Astrocyte (in vitro differentiated cells and primary cell): Measurements from ENCODE around the gene KRT80. TPM values are rescaled to one million over a fixed set of nuclear protein-coding genes. Genes with fewer than 3 reads are reported as not detected.

ENCODE experiments used
- DNase-seq: peaks from one replicate; pipeline ENCODE4 v3.0.0-alpha.2; 2010; ENCODE audit warnings: low read depth
- FAIRE-seq: peaks from 2 replicates; lab custom pipeline; 2011; peaks lifted over from hg19 to GRCh38; lab: Jason Lieb, UNC
- H2AFZ ChIP-seq: 2 replicates; pipeline ENCODE4 v1.6.0; 2012; ENCODE audit warnings: low read depth, low read length, inconsistent platforms
- H3K27ac ChIP-seq: 2 replicates; pipeline ENCODE4 v1.5.1; 2011; ENCODE audit warnings: low read depth, low read length, inconsistent platforms
- H3K27me3 ChIP-seq: 2 replicates; pipeline ENCODE4 v1.6.0; 2011; ENCODE audit warnings: low read length, inconsistent platforms; ENCODE audit not compliant: insufficient read depth
- H3K36me3 ChIP-seq: 2 replicates; pipeline ENCODE4 v1.5.1; 2011; ENCODE audit warnings: low read length, inconsistent platforms; ENCODE audit not compliant: insufficient read depth
- H3K4me1 ChIP-seq: 2 replicates; pipeline ENCODE4 v1.5.1; 2011; ENCODE audit warnings: low read length, inconsistent platforms; ENCODE audit not compliant: insufficient read depth
- H3K4me2 ChIP-seq: 2 replicates; pipeline ENCODE4 v1.6.0; 2012; ENCODE audit warnings: low read length, inconsistent platforms
- H3K4me3 ChIP-seq: 2 replicates; pipeline ENCODE4 v1.5.1; 2011; ENCODE audit warnings: low read depth, mild to moderate bottlenecking, low read length, inconsistent platforms; ENCODE audit not compliant: insufficient read depth
- H3K79me2 ChIP-seq: 2 replicates; pipeline ENCODE4 v1.6.0; 2012; ENCODE audit warnings: mild to moderate bottlenecking, low read length, inconsistent platforms; ENCODE audit not compliant: insufficient read depth
- H3K9ac ChIP-seq: 2 replicates; pipeline ENCODE4 v1.6.0; 2012; ENCODE audit warnings: mild to moderate bottlenecking, low read length, inconsistent platforms
- H3K9me3 ChIP-seq: 2 replicates; pipeline ENCODE4 v1.5.1; 2012; ENCODE audit warnings: low read depth, mild to moderate bottlenecking, low read length, inconsistent platforms; ENCODE audit not compliant: insufficient read depth
- H4K20me1 ChIP-seq: 2 replicates; pipeline ENCODE4 v1.6.0; 2012; ENCODE audit warnings: low read length, inconsistent platforms; ENCODE audit not compliant: insufficient read depth
- H3K27ac Mint-ChIP-seq: one replicate; pipeline ENCODE4 v1.8.0; 2021; ENCODE audit warnings: mild to moderate bottlenecking, mixed read lengths; ENCODE audit not compliant: unreplicated experiment
- H3K27me3 Mint-ChIP-seq: one replicate; pipeline ENCODE4 v1.8.0; 2021; ENCODE audit warnings: low read depth, mixed read lengths; ENCODE audit not compliant: unreplicated experiment
- H3K36me3 Mint-ChIP-seq: one replicate; pipeline ENCODE4 v1.8.0; 2021; ENCODE audit warnings: low read depth, mixed read lengths; ENCODE audit not compliant: unreplicated experiment
- H3K4me1 Mint-ChIP-seq: one replicate; pipeline ENCODE4 v1.8.0; 2021; ENCODE audit warnings: low read depth, mixed read lengths; ENCODE audit not compliant: unreplicated experiment
- H3K4me3 Mint-ChIP-seq: one replicate; pipeline ENCODE4 v1.8.0; 2021; ENCODE audit warnings: mild to moderate bottlenecking, moderate library complexity, mixed read lengths; ENCODE audit not compliant: unreplicated experiment
- H3K9me3 Mint-ChIP-seq: one replicate; pipeline ENCODE4 v1.8.0; 2021; ENCODE audit warnings: mild to moderate bottlenecking, mixed read lengths; ENCODE audit not compliant: unreplicated experiment
- CTCF ChIP-seq: IDR thresholded peaks from 2 replicates; pipeline ENCODE4 v1.5.1; 2011; ENCODE audit warnings: low read depth, mild to moderate bottlenecking, inconsistent platforms, low read length, moderate library complexity; ENCODE audit not compliant: insufficient read depth
- EZH2 ChIP-seq: IDR thresholded peaks from 2 replicates; pipeline ENCODE4 v1.6.1; 2012; ENCODE audit warnings: mild to moderate bottlenecking, low read length, inconsistent platforms; ENCODE audit not compliant: insufficient read depth
- total RNA-seq: library from RNA; stranded (reverse); gene quantifications from 2 replicates; pipeline ENCODE4 v1.2.1, GENCODE V29; 2021

The KRT80 gene
- total RNA-seq, 1 donor from 2014 or later: 3.6 TPM

GRCh38 chr12:52148464-52149181 is 43.2 kb downstream of the KRT80 start:
- Histone ChIP-seq H2AFZ (peak overlapping the region; percentile 14), H3K36me3 (no peaks in the 10 kb centered on the region), H3K4me2 (peak overlapping the region; percentile 57), H4K20me1 (no peaks in the 10 kb centered on the region), H3K4me1 (peaks cover 54% of the 10 kb centered on the region), H3K27ac (peak overlapping the region; percentile 100), H3K9me3 (no peaks in the 10 kb centered on the region), H3K9ac (peak overlapping the region; percentile 83), H3K4me3 (no peak overlapping the region), H3K27me3 (no peaks in the 10 kb centered on the region), H3K79me2 (peaks cover 5% of the 10 kb centered on the region)
- Mint-ChIP-seq H3K27me3 (no peaks in the 10 kb centered on the region), H3K9me3 (no peaks in the 10 kb centered on the region), H3K36me3 (no peaks in the 10 kb centered on the region), H3K4me1 (peaks cover 33% of the 10 kb centered on the region), H3K27ac (no peak overlapping the region), H3K4me3 (no peak overlapping the region)
- FAIRE-seq (no peak), DNase-seq (no peak)
- TF ChIP-seq EZH2 (no peak), CTCF (no peak)

GRCh38 chr12:52147964-52148463 is 43.8 kb downstream of the KRT80 start:
- FAIRE-seq (no peak), DNase-seq (no peak)
- Mint-ChIP-seq H3K9me3 (no peaks in the 10 kb centered on the region), H3K4me1 (peaks cover 33% of the 10 kb centered on the region), H3K4me3 (no peak overlapping the region), H3K36me3 (no peaks in the 10 kb centered on the region), H3K27ac (peak overlapping the region; percentile 93), H3K27me3 (peaks cover 4% of the 10 kb centered on the region)
- Histone ChIP-seq H3K9ac (peak overlapping the region; percentile 83), H2AFZ (peak overlapping the region; percentile 14), H3K4me3 (no peak overlapping the region), H3K4me2 (peak overlapping the region; percentile 57), H3K9me3 (no peaks in the 10 kb centered on the region), H3K27me3 (no peaks in the 10 kb centered on the region), H3K79me2 (peaks cover 5% of the 10 kb centered on the region), H4K20me1 (no peaks in the 10 kb centered on the region), H3K27ac (peak overlapping the region; percentile 100), H3K36me3 (no peaks in the 10 kb centered on the region), H3K4me1 (peaks cover 54% of the 10 kb centered on the region)
- no peak for TF ChIP-seq CTCF
- no peak for TF ChIP-seq EZH2
